NCI-H1092 treated with DMSO at 0.1 percent for 48 hours (cell line): ENCODE results near the gene MYBPHL.
A peak's percentile ranks its signal among the peaks of the same experiment; 100 is the strongest.

Source experiments
- DNase-seq: peaks from one replicate; lab custom pipeline; 2025; lab: John Stamatoyannopoulos, UW

Gene MYBPHL

GRCh38 chr1:109265741-109266330, 41.0 kb downstream of the MYBPHL start:
- DNase-seq, result no peak

GRCh38 chr1:109265016-109265415, 41.8 kb downstream of the MYBPHL start:
- DNase-seq, result no peak

GRCh38 chr1:109264379-109264755, 42.4 kb downstream of the MYBPHL start:
- DNase-seq, result no peak

GRCh38 chr1:109263597-109264378, 43.0 kb downstream of the MYBPHL start:
- DNase-seq, result peak; percentile 32

GRCh38 chr1:109263234-109263596, 43.6 kb downstream of the MYBPHL start:
- DNase-seq, result no peak

GRCh38 chr1:109262231-109263055, 44.4 kb downstream of the MYBPHL start:
- no peak for DNase-seq

GRCh38 chr1:109261578-109261977, 45.2 kb downstream of the MYBPHL start:
- no peak for DNase-seq

- no peak for DNase-seq
Observed at GRCh38 chr1:109261006-109261405, 45.8 kb downstream of the MYBPHL start.

GRCh38 chr1:109259674-109260557, 46.9 kb downstream of the MYBPHL start:
- DNase-seq, result no peak

GRCh38 chr1:109258481-109259466, 48.0 kb downstream of the MYBPHL start:
- DNase-seq, result no peak

GRCh38 chr1:109257682-109258421, 49.0 kb downstream of the MYBPHL start:
- DNase-seq, result no peak

- no peak for DNase-seq
Observed at GRCh38 chr1:109256971-109257681, 49.7 kb downstream of the MYBPHL start.

- no peak for DNase-seq
Observed at GRCh38 chr1:109256085-109256484, 50.7 kb downstream of the MYBPHL start.

GRCh38 chr1:109255678-109256077, 51.1 kb downstream of the MYBPHL start:
- no peak for DNase-seq

- no peak for DNase-seq
Observed at GRCh38 chr1:109255097-109255651, 51.6 kb downstream of the MYBPHL start.

- no peak for DNase-seq
Observed at GRCh38 chr1:109254621-109255096, 52.2 kb downstream of the MYBPHL start.

- no peak for DNase-seq
Observed at GRCh38 chr1:109253803-109254620, 52.8 kb downstream of the MYBPHL start.
